Activated gamma-delta T cell (primary cell): ENCODE measurements around the gene HLF.
"Not testable (repeated sequence)": the region's sequence is repeated elsewhere in the genome, so short reads cannot be mapped to it uniquely, and the experiment has no call there.

Experiments used
- DNase-seq: peaks from one replicate; lab custom pipeline; 2025; lab: John Stamatoyannopoulos, UW

Gene HLF

GRCh38 chr17:55312852-55313251 lies 48.1 kb downstream of the HLF start:
- DNase-seq = no peak

GRCh38 chr17:55314061-55314783 lies 49.5 kb downstream of the HLF start:
- DNase-seq = no peak

GRCh38 chr17:55314784-55315491 lies 50.2 kb downstream of the HLF start:
- DNase-seq = no peak

GRCh38 chr17:55316499-55316898 lies 51.7 kb downstream of the HLF start:
- no peak for DNase-seq

GRCh38 chr17:55317284-55317683 lies 52.5 kb downstream of the HLF start:
- DNase-seq = no peak

DNA sequence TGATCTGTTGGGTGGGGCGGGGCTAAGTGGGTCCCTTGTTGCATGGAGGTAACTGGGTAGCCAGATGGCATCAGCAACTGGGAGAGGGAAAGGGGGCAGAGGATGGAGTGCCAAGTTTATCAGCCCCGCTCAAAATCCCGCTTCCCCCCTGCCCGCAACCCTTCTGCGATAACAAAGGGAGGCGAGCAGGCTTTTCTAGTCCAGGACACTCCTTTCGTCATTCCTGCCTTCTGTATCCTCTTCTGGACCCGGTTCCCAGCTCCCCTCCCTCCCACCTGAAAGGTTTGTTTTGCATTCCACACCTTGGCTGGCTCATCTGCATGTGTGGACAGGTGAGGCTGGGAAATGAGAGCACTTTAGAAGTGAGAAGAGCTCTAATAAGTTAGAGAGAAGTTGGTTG lies 53.3 kb downstream of the HLF start:
- DNase-seq = no peak

DNA sequence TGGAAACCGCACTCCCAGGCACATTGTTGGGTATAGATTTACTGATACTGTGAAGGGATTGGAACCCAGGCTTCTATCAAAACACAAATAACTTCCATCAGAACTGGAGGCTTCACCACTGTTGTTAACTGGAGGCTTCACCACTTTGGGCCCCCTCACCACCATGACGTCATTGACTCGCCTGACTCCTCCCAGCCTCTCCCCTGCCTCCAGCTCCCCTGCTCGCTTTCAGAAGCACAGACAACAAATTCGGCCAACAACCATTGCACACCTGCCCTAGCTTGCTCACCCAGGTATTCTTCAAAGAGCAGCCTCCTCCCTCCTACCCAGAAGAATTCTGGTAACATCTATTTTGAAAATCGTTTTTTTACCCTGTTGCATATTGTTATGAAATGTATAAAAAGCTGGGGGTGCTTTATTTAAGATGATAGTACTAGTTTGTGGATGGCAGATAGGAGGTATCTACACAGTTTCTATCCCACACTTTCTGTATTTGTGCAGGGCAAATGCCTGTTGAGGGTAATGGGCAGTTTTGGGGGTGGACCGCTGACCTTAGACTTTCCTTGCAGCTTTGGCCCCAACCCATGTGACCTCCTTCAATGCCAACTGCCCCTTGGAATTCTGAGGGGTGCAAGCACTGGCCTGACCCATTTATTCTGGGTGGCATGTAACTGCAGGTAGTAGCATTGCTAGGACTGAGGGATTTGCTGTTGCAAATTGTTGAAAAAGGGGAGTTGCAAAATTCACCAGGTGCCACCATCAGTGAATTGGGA lies 54.1 kb downstream of the HLF start:
- DNase-seq = no peak

- no peak for DNase-seq
These were observed 55.3 kb downstream of the HLF start for GRCh38 chr17:55319933-55320593.

DNA sequence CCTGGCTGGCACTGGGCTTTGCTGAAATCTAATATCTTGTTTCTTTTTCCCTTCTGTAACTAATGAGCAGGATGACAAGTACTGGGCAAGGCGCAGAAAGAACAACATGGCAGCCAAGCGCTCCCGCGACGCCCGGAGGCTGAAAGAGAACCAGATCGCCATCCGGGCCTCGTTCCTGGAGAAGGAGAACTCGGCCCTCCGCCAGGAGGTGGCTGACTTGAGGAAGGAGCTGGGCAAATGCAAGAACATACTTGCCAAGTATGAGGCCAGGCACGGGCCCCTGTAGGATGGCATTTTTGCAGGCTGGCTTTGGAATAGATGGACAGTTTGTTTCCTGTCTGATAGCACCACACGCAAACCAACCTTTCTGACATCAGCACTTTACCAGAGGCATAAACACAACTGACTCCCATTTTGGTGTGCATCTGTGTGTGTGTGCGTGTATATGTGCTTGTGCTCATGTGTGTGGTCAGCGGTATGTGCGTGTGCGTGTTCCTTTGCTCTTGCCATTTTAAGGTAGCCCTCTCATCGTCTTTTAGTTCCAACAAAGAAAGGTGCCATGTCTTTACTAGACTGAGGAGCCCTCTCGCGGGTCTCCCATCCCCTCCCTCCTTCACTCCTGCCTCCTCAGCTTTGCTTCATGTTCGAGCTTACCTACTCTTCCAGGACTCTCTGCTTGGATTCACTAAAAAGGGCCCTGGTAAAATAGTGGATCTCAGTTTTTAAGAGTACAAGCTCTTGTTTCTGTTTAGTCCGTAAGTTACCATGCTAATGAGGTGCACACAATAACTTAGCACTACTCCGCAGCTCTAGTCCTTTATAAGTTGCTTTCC lies 56.0 kb downstream of the HLF start:
- DNase-seq = no peak

GRCh38 chr17:55321427-55322060 lies 56.8 kb downstream of the HLF start:
- no peak for DNase-seq

GRCh38 chr17:55322453-55322985 lies 57.8 kb downstream of the HLF start:
- no peak for DNase-seq

DNA sequence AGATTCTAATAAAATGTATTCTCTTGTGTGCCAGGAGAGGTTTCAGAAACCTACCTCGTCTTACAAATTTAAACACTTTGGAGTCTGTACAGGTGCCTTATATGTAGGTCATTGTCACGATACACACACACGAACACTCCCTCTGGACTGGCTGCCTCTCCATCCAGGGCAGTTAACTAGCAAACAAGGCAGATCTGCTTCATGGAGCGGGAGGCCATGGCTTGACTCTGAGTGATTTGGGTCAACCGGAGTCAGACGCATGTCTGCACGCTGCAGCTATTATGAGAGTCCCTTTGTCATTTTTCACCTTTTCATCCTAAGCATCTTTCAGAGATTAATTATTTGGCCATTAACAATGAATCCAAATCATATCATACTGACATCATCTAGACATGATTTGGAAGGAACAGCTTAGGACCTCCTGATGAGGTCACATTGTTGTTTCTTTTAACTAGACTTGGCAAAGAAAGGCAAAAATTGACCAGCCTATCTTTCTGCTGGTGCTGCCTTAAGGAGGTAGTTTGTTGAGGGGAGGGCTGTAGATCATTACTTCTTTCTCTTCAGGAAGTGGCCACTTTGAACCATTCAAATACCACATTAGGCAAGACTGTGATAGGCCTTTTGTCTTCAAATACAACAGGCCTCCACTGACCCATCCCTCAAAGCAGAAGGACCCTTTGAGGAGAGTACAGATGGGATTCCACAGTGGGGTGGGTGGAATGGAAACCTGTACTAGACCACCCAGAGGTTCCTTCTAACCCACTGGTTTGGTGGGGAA lies 58.9 kb downstream of the HLF start:
- no peak for DNase-seq

DNA sequence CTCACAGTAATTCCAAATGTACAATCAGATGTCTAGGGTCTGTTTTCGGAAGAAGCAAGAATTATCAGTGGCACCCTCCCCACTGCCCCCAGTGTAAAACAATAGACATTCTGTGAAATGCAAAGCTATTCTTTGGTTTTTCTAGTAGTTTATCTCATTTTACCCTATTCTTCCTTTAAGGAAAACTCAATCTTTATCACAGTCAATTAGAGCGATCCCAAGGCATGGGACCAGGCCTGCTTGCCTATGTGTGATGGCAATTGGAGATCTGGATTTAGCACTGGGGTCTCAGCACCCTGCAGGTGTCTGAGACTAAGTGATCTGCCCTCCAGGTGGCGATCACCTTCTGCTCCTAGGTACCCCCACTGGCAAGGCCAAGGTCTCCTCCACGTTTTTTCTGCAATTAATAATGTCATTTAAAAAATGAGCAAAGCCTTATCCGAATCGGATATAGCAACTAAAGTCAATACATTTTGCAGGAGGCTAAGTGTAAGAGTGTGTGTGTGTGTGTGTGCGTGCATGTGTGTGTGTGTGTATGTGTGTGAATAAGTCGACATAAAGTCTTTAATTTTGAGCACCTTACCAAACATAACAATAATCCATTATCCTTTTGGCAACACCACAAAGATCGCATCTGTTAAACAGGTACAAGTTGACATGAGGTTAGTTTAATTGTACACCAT lies 59.7 kb downstream of the HLF start:
- DNase-seq = no peak

- DNase-seq = no peak
These were observed 60.6 kb downstream of the HLF start for GRCh38 chr17:55325406-55325805.

- no peak for DNase-seq
These were observed 61.3 kb downstream of the HLF start for GRCh38 chr17:55326030-55326429.

DNA sequence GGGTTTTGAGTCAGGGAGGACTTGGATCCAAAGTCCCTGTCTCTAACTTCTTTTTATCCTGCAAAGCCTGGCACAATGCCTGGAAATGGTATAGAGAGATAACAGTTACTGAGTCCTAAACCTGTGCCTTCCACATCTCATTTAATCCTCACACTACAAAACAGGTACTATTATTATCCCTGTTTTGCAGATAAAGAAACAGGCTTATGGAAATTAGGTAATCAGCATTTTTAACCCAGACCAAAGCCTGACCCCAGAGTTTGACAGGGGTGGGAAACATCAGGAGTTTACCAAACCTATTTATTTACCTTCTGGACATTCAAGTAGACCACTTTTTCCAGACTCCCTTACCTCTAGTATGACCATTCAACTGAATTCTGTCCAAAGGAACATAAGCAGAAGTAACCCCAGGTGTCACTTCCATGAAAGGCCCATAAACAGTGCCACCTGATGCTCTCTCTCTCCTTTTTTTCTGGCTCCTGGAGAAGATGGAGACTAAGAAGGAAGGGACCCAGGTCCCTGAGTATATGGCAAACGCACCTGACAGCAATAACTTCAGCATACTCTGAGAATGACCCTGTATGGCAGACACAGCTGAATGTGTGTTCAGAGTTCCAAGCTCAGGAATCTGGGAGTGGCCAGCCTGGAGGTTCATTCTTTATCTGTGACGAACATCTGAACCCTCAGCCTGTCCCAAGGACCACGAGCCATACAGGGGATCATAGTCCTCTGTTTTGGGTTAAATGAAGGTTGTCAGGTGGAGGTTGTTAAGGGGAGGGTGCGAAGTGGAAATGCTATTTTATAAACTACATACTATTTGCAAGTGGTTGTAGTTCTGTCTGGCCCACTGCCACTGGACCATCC lies 62.7 kb downstream of the HLF start:
- no peak for DNase-seq

- DNase-seq = not testable (repeated sequence)
These were observed 63.8 kb downstream of the HLF start for GRCh38 chr17:55328514-55328913.

- DNase-seq = no peak
These were observed 65.7 kb downstream of the HLF start for GRCh38 chr17:55330344-55330933.
